AG09309 (cell line): ENCODE results near the gene CTSD.

Experiments
- DNase-seq: peaks from one replicate; pipeline ENCODE4 v3.0.0-alpha.2; 2010; ENCODE audit warnings: low read depth
- H3K4me3 ChIP-seq: 2 replicates; pipeline ENCODE4 v1.5.1; 2011; ENCODE audit warnings: mild to moderate bottlenecking, low read depth, low read length, moderate library complexity; ENCODE audit not compliant: control insufficient read depth
- TF ChIP-seq, protein P1 (sequence below): IDR thresholded peaks from 2 replicates; pipeline ENCODE4 v1.5.1; 2011; ENCODE audit warnings: mild to moderate bottlenecking, low read depth, low read length, inconsistent platforms; ENCODE audit not compliant: insufficient read depth, control insufficient read depth; ENCODE audit errors: missing control alignments

CTSD gene

DNA sequence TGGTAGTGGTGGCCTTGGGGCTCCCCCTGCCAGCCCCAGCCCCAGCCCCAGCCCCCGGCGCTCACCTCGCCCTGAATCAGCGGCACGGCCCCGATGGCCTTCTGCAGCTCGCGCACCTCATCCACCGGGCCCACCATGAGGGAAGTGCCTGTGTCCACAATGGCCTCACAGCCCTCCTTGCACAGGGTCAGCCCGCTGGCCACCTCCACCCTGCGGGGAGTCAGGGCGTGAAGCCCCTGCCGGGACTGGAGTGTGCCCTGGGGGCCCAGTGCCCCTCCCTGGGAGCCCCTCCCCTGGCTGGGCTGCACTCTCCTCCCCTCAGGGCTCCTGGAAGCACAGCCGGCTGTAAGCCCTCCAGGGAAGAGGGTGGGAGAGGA, 9.8 kb downstream of the CTSD start:
- H3K4me3 ChIP-seq = no peak overlapping the region
- DNase-seq = no peak
- TF ChIP-seq, protein P1, sequence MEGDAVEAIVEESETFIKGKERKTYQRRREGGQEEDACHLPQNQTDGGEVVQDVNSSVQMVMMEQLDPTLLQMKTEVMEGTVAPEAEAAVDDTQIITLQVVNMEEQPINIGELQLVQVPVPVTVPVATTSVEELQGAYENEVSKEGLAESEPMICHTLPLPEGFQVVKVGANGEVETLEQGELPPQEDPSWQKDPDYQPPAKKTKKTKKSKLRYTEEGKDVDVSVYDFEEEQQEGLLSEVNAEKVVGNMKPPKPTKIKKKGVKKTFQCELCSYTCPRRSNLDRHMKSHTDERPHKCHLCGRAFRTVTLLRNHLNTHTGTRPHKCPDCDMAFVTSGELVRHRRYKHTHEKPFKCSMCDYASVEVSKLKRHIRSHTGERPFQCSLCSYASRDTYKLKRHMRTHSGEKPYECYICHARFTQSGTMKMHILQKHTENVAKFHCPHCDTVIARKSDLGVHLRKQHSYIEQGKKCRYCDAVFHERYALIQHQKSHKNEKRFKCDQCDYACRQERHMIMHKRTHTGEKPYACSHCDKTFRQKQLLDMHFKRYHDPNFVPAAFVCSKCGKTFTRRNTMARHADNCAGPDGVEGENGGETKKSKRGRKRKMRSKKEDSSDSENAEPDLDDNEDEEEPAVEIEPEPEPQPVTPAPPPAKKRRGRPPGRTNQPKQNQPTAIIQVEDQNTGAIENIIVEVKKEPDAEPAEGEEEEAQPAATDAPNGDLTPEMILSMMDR = no peak

DNA sequence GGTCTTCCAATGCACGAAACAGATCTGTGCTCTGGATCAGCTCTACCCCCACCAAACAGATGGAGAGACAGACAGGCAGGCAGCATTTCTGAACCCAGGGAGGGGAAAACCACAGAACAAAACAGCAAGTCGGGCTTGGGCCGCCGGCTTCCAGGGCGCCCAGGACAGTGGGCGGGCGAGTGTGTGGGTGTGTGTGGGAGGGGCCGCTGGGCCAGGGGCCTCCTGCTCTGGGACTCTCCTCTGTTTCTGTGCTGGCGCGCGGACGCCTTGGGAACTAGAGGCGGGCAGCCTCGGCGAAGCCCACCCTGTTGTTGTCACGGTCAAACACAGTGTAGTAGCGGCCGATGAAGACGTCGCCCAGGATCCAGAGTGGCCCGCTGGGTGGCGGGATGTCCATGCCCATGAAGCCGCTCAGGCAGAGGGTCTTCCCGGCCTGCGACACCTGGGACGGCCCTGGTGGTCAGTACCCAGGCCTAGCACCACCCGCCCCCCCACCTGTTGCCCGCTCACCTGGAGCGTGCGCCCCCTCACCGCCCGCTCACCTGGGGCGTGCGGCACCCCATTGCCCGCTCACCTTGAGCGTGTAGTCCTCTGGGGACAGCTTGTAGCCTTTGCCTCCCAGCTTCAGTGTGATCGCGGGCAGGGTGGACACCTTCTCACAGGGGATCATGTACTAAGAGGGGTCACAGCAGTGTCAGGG, 10.3 kb downstream of the CTSD start:
- TF ChIP-seq, protein P1 = no peak
- DNase-seq = no peak
- no peak overlapping the region for H3K4me3 ChIP-seq

DNA sequence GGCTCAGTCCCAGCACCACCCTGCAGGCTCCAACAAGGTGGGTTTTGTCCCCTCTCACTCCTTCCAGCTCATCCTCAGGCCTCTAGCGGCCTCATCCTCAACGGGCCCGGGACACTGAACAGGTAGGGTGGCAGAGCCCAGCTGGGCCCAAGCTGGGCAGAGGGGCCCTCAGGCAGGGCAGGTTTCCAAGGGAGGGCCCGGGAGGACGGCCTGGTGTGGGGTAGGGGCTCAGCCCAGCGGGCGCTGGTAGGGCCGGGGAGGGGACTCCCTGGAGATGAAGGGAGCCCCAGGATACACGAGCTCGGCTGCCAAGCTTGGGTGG, 10.9 kb downstream of the CTSD start:
- TF ChIP-seq, protein P1 = no peak
- DNase-seq = no peak
- no peak overlapping the region for H3K4me3 ChIP-seq

DNA sequence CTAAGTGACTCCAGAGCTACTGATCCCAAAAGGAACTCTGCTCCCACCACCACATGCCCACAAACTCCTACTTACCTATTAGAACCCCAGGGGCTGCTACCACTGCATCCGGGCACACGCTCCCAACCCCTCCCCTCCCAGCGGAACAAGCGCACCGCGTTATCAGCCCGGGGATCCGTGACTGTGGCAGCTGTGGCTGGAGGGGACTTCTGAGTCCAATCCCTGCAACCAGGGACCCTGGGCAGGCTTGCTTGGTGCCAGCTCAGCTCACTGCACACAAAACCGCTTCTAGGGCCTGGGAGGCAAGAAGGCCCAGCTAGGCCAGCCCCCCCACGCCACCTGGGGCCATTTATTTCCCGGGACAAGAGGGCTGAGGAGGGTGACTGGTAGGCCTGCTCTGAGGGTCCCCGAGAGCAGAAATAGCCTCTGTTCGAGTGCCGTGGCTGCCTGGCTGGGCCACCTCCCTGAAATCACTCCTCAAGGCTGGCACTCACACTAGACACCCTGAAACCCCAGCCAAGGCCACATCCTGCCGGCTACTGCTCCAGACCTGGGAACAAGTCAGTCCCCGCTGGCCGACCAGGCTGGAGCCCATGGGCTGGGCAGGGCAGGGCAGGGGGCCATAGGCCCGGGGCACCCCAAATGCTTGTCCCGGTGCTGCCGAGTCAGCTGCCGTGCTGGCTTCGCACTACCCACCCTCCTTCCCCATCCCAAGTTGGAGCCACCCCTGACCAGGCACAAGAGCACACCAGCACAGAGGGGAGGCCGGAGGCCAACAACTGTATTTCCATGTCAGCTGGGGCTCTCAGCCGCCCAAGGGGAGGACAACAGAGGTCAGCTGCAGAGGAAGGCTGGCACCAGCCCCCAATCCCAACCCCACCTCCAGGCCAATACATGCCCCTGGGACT, 11.5 kb downstream of the CTSD start:
- TF ChIP-seq, protein P1 = no peak
- no peak overlapping the region for H3K4me3 ChIP-seq

DNA sequence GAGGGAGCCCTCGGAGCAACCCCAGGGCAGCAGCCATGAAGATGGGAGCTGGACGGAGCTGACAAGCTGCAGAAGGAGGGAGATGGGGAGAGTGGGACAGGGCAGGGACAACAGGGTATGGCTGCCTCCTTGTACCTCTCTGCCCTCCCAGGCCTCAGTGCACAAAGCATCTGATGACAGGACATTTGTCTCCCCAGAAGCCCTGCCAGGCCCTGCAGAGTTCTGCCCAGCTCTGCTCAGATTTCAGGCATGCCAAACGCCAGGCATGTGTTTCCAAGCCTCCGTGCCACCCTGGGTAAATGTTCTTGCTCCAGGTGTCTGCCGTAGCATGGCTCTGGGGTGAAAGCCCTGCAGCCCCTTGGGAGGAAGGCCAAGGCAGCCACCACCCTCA, 12.2 kb downstream of the CTSD start:
- DNase-seq = no peak
- TF ChIP-seq, protein P1 = no peak
- no peak overlapping the region for H3K4me3 ChIP-seq

More for the DNA sequence above, 11.5 kb downstream of the CTSD start:
- no peak for DNase-seq

DNA sequence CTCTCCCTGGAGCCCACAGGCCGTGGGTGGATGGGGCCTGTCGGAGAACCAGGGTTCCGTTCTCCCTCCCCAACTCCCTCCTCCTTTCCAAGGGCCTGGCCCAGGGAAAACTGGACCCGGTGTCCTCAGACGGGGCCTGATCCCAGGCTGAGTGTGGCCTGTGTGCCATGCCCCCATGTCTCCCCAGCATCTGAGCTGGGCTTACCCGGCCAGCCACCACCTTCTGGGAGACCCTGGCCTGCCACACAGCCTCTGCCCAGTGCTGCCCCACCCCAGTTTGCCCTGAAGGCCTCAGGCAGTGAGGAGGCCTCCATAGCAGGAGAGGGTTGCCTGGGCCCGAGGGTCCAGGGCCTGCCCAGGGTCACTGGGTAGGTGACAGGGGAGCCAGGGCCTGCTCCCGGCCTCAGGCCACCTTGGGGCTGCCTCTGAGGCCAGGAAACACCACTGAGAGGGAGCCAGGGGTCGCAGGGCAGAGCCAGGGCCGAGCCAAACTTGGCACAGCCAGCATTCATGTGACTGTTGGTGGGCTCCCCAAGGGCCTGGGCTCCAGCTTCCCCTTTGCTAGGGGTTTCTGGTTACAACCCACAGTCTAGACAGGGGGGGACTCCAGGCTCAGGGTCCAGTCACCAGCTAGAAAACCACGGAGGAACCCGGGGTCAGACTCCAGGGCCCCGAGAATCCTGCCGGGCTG, 12.7 kb downstream of the CTSD start:
- H3K4me3 ChIP-seq = no peak overlapping the region
- DNase-seq = no peak
- TF ChIP-seq, protein P1 = no peak
